Measurements from ENCODE around the gene RAPGEF6.
A peak's percentile ranks its signal among the peaks of the same experiment; 100 is the strongest.

RAPGEF6 gene

GRCh38 chr5:131384173-131384572 is 250.9 kb downstream of the RAPGEF6 start:
- TF ChIP-seq TRIM28 (IDR thresholded peaks at IDR 0.05; ENCODE audit: borderline replicate concordance, low read length) (no peak), KLF8 (tag by site-specific recombination; IDR thresholded peaks at IDR 0.05) (no peak), SALL2 (tag by site-specific recombination; IDR thresholded peaks at IDR 0.05; ENCODE audit: borderline replicate concordance) (no peak), ZEB2 (tag by site-specific recombination; IDR thresholded peaks at IDR 0.05) (no peak), HOXC10 (CRISPR knock-in tag; IDR thresholded peaks at IDR 0.05) (no peak), ZNF16 (tag by site-specific recombination; IDR thresholded peaks at IDR 0.05; ENCODE audit: low read depth) (no peak), ZSCAN5A (tag by site-specific recombination; IDR thresholded peaks at IDR 0.05) (no peak), SCRT2 (tag by site-specific recombination; IDR thresholded peaks at IDR 0.05) (no peak), ZNF654 (tag by site-specific recombination; IDR thresholded peaks at IDR 0.05; ENCODE audit: low read depth) (no peak), PBX3 (CRISPR knock-in tag; IDR thresholded peaks at IDR 0.05) (no peak), GFI1B (tag by site-specific recombination; IDR thresholded peaks at IDR 0.05) (no peak), ZNF530 (tag by site-specific recombination; IDR thresholded peaks at IDR 0.05; ENCODE audit: low read depth) (no peak), ZNF37A (tag by site-specific recombination; IDR thresholded peaks at IDR 0.05) (no peak), MEIS1 (CRISPR knock-in tag; IDR thresholded peaks at IDR 0.05; ENCODE audit: borderline replicate concordance) (no peak)
- TF ChIP-seq, protein P1, sequence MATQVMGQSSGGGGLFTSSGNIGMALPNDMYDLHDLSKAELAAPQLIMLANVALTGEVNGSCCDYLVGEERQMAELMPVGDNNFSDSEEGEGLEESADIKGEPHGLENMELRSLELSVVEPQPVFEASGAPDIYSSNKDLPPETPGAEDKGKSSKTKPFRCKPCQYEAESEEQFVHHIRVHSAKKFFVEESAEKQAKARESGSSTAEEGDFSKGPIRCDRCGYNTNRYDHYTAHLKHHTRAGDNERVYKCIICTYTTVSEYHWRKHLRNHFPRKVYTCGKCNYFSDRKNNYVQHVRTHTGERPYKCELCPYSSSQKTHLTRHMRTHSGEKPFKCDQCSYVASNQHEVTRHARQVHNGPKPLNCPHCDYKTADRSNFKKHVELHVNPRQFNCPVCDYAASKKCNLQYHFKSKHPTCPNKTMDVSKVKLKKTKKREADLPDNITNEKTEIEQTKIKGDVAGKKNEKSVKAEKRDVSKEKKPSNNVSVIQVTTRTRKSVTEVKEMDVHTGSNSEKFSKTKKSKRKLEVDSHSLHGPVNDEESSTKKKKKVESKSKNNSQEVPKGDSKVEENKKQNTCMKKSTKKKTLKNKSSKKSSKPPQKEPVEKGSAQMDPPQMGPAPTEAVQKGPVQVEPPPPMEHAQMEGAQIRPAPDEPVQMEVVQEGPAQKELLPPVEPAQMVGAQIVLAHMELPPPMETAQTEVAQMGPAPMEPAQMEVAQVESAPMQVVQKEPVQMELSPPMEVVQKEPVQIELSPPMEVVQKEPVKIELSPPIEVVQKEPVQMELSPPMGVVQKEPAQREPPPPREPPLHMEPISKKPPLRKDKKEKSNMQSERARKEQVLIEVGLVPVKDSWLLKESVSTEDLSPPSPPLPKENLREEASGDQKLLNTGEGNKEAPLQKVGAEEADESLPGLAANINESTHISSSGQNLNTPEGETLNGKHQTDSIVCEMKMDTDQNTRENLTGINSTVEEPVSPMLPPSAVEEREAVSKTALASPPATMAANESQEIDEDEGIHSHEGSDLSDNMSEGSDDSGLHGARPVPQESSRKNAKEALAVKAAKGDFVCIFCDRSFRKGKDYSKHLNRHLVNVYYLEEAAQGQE (tag by site-specific recombination; IDR thresholded peaks at IDR 0.05): no peak
- Histone ChIP-seq H3K4me3 (ENCODE audit: low read depth, low read length) (no peak overlapping the region), H3K36me3 (ENCODE audit: control insufficient read depth in 2 of 2, insufficient read depth in 1 of 2, low read length in 2 of 2) (no peaks in the 10 kb centered on the region; a peak in 1 of 3 replicates), H3K4me1 (ENCODE audit: control insufficient read depth, insufficient read depth, low read length) (peaks cover 13% of the 10 kb centered on the region), H3K9me3 (ENCODE audit: control insufficient read depth, insufficient read depth, low read depth, low read length) (no peaks in the 10 kb centered on the region), H3K27ac (ENCODE audit: extremely low read depth, low read depth, low read length) (no peak overlapping the region)
- ChIA-PET CTCF (no interaction called here), POLR2A (no interaction called here)

DNA sequence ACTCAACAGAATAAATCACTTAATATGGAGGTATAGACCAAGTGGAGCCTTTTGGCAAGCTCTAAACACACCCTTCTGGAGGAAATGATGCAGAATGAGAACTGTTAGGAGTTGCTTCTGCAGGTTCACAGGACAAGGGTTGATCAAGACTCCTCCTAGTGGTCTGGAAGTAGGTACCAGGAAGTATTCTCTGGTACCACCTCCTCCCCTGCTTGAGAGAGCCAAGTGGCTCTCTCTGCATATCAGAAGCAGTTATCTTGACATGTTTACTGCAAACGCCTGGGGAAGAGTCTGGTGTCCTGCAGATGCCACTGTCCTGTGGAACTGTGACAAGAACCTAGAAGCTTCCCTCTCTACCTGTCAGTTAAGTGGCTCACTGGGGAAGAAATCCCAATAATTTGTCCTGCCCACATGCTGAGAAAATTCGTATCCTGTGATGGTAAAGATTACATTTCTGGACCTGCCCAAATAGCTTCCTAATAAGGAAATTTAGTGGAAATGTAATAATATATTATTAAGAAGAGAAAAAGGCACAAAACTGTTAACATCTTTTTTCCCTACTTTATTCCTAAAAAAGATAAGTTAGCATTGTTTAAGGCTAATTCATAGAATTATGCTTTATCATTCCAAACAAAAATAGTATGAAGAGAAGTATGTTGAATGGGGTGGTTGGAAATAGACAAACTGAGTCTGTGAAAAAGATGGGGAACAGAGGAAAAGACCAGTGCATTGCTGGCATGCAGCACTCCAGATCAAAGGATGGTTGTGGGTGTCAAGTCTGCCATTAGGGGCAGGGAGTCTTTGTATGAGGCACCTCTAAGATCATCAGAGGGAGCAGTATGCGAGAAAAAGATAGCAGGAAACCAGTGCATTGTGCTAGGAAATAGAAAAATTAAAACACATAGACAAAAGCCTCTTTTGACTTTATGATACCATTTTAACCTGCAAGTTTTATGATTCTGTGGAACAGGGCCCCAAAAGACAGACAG is 252.3 kb downstream of the RAPGEF6 start:
- Histone ChIP-seq H3K9me3 (ENCODE audit: control insufficient read depth, insufficient read depth, low read depth, low read length) (no peaks in the 10 kb centered on the region), H3K36me3 (ENCODE audit: control insufficient read depth in 2 of 2, insufficient read depth in 1 of 2, low read length in 2 of 2) (no peaks in the 10 kb centered on the region; a peak in 1 of 3 replicates), H3K4me3 (ENCODE audit: low read depth, low read length) (no peak overlapping the region), H3K27ac (ENCODE audit: extremely low read depth, low read depth, low read length) (no peak overlapping the region), H3K4me1 (ENCODE audit: control insufficient read depth, insufficient read depth, low read length) (peaks cover 12% of the 10 kb centered on the region)
- TF ChIP-seq CTCF (tag by site-specific recombination; IDR thresholded peaks at IDR 0.05) (peak; percentile 63; the same call in 1 of the 2 replicates), ZNF561 (tag by site-specific recombination; IDR thresholded peaks at IDR 0.05; ENCODE audit: borderline replicate concordance) (0 out of 2 replicates have a peak, but pooled peaks have one; percentile 51), ZSCAN30 (tag by site-specific recombination; IDR thresholded peaks at IDR 0.05) (0 out of 2 replicates have a peak, but pooled peaks have one; percentile 44), ZNF214 (tag by site-specific recombination; IDR thresholded peaks at IDR 0.05; ENCODE audit: borderline replicate concordance) (no peak), ZNF654 (tag by site-specific recombination; IDR thresholded peaks at IDR 0.05; ENCODE audit: low read depth) (peak; percentile 55), IKZF3 (tag by site-specific recombination; IDR thresholded peaks at IDR 0.05) (peak; percentile 17; the same call in 1 of the 2 replicates), ZNF366 (tag by site-specific recombination; conservative IDR thresholded peaks at IDR 0.05) (0 out of 2 replicates have a peak, but pooled peaks have one; percentile 21), PBX3 (CRISPR knock-in tag; IDR thresholded peaks at IDR 0.05) (no peak), MYNN (tag by site-specific recombination; IDR thresholded peaks at IDR 0.05; ENCODE audit: borderline replicate concordance) (no peak), ZNF596 (tag by site-specific recombination; IDR thresholded peaks at IDR 0.05) (peak; percentile 14; the same call in 1 of the 2 replicates)
- POLR2A ChIA-PET: interaction anchor here (1.3 kb wide), 1 partner anchor 217 kb away, joined by 4 read pairs; no protein-coding TSS in a partner anchor
- CTCF ChIA-PET: interaction anchor here (0.6 to 2.9 kb wide), 29 partner anchors 9 to 1611 kb away, joined by 3 to 18 read pairs (median 4); partner anchors contain the start of gene CDC42SE2

All from HEK293 (cell line).